ENCODE results near the gene RASD2.

Gene RASD2

DNA sequence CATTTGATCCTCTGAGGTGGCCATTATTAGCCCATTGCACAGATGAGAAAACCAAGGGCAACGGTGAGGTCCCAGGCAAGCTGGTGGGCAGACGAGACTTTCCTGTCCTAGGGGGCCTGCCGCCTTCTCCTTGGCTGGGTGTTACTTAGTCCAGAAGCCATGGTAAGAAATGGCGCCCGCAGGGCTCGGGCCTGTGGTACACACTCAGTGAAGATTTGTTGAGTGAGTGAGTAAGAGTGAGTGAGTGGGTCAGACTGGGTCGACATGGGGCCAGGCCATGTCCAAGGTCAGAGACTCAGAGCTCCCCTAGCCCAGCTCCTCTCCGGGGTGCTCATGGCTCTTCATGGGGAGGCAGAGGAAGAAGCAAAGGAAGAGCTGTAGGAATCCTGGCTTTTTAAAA lies 36.0 kb downstream of the RASD2 start:
- Histone ChIP-seq H3K4me3 (ENCODE audit: low read length) (no peak overlapping the region), H3K36me3 (ENCODE audit: insufficient read depth, low read length) (no peaks in the 10 kb centered on the region), H3K9me3 (ENCODE audit: insufficient read depth, low read depth, low read length) (no peaks in the 10 kb centered on the region), H3K4me1 (ENCODE audit: insufficient read depth, low read length) (no peaks in the 10 kb centered on the region), H3K27ac (ENCODE audit: low read depth, low read length) (no peak overlapping the region), H3K27me3 (ENCODE audit: insufficient read depth, low read length) (no peaks in the 10 kb centered on the region), H3K9ac (ENCODE audit: low read depth, low read length) (no peak overlapping the region)
- 92% methylated on average over 8 of the region's 8 CpGs for WGBS

DNA sequence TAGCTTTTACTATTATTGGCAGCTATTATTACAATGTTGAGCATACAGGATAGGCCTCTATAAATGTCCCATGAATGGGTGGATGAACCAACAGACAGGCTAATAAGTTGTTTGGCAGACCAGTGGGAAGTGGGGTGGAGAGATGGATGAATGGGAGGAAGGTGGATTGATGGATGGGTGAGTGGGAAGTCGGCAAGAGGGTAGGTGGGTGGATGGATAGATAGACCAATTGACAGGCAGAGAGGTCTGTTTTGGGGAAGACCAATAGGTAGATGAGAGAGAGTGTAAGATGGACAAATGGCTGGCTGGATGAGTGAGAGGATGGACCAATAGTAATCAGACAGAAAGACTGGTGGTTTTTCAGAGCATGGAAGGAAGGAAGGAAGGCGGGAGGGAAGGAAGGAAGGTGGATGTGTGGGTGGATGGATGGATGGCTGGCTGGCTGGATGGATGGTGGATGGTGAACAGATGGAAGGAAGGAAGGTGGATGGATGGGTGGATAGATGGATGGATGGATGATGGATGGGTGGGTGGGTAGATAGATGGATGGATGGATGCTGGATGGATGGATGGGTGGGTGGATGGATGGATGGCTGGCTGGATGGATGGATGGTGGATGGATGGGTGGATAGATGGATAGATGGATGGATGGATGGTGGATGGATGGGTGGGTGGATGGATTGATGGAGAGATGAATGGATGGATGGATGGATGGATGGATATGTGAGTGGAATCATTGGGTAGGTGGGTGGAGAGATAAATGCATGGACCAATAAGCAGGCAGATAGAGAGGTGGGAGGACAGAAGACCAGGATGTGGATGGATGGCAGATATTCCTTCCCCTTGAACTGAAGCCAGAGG lies 37.4 kb downstream of the RASD2 start:
- no peak overlapping the region for H3K9ac ChIP-seq (ENCODE audit: low read depth, low read length)
- no peaks in the 10 kb centered on the region for H3K9me3 ChIP-seq (ENCODE audit: insufficient read depth, low read depth, low read length)
- H3K36me3 ChIP-seq (ENCODE audit: insufficient read depth, low read length): no peaks in the 10 kb centered on the region
- H3K27me3 ChIP-seq (ENCODE audit: insufficient read depth, low read length): no peaks in the 10 kb centered on the region
- whole genome bisulfite sequencing: 87% methylated on average over 2 of the region's 2 CpGs
- H3K4me3 ChIP-seq (ENCODE audit: low read length): no peak overlapping the region
- no peaks in the 10 kb centered on the region for H3K4me1 ChIP-seq (ENCODE audit: insufficient read depth, low read length)
- H3K27ac ChIP-seq (ENCODE audit: low read depth, low read length): no peak overlapping the region

DNA sequence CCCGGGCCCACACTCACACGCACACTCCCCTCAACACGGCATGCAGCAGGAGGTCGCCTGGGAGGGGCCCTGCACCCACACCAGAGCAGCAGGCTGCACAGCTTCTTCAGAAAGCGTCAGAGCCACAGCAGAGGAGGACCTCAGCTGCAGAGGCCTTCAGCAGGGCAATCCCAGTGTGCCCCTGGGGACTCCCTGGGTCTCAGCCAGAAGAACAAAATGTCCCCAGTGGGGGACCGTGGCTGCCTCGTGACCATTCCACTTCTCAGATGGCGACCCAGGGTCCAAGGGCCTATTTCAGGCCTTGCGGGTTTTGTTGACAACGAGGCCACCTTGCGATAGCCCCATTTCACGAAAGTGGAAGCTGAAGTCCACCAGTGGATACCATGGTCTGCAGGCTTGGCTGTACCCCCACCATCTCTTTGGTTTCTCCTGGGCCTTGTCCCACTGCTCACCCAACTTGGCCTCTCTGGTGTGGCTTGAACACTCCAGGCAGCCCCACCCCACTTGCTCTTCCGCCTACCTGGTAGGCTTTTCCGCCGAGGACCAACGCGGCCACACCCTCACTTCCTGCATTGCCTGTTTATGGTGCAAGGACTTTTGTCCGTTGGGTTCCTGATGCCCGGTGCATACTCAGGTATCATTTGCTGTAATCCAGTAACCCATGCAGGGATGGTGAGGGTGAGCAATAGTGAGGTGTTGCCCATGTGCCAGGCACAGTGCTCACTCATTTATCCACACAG lies 38.4 kb downstream of the RASD2 start:
- Histone ChIP-seq H3K9ac (ENCODE audit: low read depth, low read length) (no peak overlapping the region), H3K4me3 (ENCODE audit: low read length) (no peak overlapping the region), H3K36me3 (ENCODE audit: insufficient read depth, low read length) (no peaks in the 10 kb centered on the region), H3K27ac (ENCODE audit: low read depth, low read length) (no peak overlapping the region), H3K27me3 (ENCODE audit: insufficient read depth, low read length) (no peaks in the 10 kb centered on the region), H3K9me3 (ENCODE audit: insufficient read depth, low read depth, low read length) (no peaks in the 10 kb centered on the region), H3K4me1 (ENCODE audit: insufficient read depth, low read length) (no peaks in the 10 kb centered on the region)
- WGBS: 93% methylated on average over 19 of the region's 19 CpGs

DNA sequence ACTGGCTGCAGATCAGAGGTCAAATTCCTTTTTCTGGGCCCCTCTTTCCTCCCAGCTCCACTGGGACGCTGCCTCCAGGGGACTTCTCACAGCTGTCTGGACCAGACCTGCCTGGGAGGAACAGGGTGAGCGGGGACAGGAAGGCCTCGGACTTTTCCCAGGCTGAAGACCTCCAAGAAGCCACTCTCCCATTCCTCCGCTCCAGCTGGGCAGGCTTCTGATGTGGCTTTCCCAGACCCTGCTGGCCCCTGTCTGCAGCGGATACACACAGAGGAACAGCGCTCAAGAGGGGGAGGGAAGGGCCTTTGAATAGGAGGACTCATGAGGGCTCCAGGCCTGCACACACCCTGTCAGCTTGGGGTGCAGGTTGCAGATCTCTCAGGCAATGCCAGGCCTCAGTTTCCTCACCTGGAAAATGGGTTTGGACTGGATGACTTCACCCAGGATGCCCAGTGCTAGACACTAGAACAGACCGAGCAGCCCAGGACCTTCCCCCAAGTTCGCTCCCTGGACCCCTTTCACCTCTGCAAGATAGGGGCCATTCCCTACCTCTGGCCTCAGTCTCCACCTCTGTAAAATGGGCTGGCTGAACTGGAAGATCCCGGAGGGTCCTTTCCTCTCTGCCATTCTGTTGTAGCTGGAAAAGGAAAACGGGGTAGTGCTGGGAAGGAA lies 39.9 kb downstream of the RASD2 start:
- 86% methylated on average over 10 of the region's 10 CpGs for WGBS
- Histone ChIP-seq H3K4me1 (ENCODE audit: insufficient read depth, low read length) (no peaks in the 10 kb centered on the region), H3K27ac (ENCODE audit: low read depth, low read length) (no peak overlapping the region), H3K9ac (ENCODE audit: low read depth, low read length) (no peak overlapping the region), H3K4me3 (ENCODE audit: low read length) (no peak overlapping the region), H3K27me3 (ENCODE audit: insufficient read depth, low read length) (no peaks in the 10 kb centered on the region), H3K9me3 (ENCODE audit: insufficient read depth, low read depth, low read length) (no peaks in the 10 kb centered on the region), H3K36me3 (ENCODE audit: insufficient read depth, low read length) (no peaks in the 10 kb centered on the region)

DNA sequence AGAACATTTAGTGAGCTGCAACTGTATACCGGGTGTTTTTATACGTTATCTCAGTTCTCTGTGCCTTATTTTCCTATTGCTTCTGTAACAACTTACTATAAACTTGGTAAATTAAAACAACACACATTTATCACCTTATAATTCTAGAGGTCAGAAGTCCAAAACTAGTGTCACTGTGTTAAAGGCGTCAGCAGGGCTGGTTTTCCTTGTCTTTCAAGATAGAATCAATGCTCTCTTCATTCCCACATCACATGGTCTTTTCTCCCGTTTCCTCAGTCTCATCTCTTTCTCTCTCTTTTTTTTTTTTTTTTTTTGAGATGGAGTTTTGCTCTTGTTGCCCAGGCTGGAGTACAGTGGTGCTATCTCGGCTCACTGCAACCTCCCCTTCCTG lies 40.4 kb downstream of the RASD2 start:
- no peak overlapping the region for H3K4me3 ChIP-seq (ENCODE audit: low read length)
- no peaks in the 10 kb centered on the region for H3K9me3 ChIP-seq (ENCODE audit: insufficient read depth, low read depth, low read length)
- H3K27ac ChIP-seq (ENCODE audit: low read depth, low read length): no peak overlapping the region
- 92% methylated on average over 4 of the region's 5 CpGs for WGBS
- H3K9ac ChIP-seq (ENCODE audit: low read depth, low read length): no peak overlapping the region
- no peaks in the 10 kb centered on the region for H3K4me1 ChIP-seq (ENCODE audit: insufficient read depth, low read length)
- no peaks in the 10 kb centered on the region for H3K36me3 ChIP-seq (ENCODE audit: insufficient read depth, low read length)
- H3K27me3 ChIP-seq (ENCODE audit: insufficient read depth, low read length): no peaks in the 10 kb centered on the region

DNA sequence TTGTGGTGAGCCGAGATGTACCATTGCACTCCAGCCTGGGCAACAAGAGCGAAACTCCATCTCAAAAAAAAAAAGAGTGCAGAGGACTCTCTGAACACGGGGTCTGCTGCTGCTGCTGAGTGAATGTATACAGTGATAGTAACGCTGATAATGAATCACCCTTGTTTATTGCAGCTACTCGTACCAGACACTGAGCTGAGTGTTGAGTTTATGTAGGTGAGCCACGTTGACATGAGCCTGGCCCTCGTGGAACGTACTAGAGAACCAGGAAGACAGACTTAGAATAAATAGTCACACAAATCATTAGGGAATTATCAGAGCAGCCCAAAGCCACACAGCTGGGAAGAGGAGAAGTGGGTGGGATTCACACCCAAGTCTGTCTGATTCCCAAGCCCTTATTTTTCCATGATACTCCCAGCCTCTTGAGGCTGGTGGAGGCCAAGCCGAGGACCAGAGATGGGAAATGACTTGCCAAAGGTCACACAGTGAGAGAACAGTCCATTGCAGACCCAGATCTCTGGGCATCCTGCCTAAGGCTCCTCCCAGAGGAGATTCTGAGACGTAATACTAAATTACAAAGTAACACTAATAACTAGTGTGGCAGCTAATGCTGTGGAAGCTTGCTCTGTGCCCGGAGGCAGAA lies 41.7 kb downstream of the RASD2 start:
- Histone ChIP-seq H3K4me1 (ENCODE audit: insufficient read depth, low read length) (no peaks in the 10 kb centered on the region), H3K4me3 (ENCODE audit: low read length) (no peak overlapping the region), H3K9ac (ENCODE audit: low read depth, low read length) (no peak overlapping the region), H3K27me3 (ENCODE audit: insufficient read depth, low read length) (no peaks in the 10 kb centered on the region), H3K27ac (ENCODE audit: low read depth, low read length) (no peak overlapping the region), H3K36me3 (ENCODE audit: insufficient read depth, low read length) (no peaks in the 10 kb centered on the region), H3K9me3 (ENCODE audit: insufficient read depth, low read depth, low read length) (no peaks in the 10 kb centered on the region)
- 88% methylated on average over 8 of the region's 11 CpGs for WGBS

DNA sequence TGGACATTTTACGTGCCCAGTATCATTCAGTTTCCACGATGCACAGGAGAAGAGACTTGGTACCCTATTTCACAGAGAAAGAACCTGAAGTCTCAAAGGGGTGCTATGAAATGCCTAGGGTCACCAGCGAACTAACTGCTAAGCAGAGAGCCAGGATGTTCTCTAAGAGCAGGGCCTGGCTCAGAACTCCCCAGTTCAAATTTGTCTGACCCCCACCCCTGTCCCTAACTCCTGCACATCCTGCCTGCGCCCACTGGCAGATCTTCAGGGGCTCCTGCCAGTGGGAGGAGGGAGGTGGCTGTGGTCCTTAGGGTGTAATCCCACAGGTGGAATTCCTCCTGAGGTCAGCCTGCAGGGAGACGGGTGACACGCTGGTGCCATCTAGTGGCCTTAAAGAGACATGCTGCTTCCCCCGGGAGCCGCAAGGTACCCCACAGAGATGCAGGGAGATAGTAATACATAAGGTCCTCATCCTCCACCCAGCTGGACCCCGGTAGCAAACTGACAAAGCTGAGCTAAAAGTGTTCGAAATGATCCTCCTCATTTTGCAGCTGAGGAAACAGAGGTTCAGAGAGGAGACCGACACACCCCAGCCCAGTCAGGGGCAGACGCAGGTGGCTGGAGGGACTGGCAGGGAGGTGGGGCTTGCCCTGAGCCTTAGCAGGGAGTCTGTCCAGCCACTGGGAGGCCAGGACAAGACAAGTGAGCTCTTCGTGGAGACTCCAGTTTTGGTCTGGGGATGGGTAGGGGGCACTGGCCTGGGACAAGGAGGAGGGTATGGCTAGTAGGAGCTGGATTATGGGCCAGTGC lies 42.4 kb downstream of the RASD2 start:
- H3K9me3 ChIP-seq (ENCODE audit: insufficient read depth, low read depth, low read length): no peaks in the 10 kb centered on the region
- WGBS: 32% methylated on average over 13 of the region's 13 CpGs
- no peak overlapping the region for H3K9ac ChIP-seq (ENCODE audit: low read depth, low read length)
- no peak overlapping the region for H3K4me3 ChIP-seq (ENCODE audit: low read length)
- no peaks in the 10 kb centered on the region for H3K36me3 ChIP-seq (ENCODE audit: insufficient read depth, low read length)
- H3K27ac ChIP-seq (ENCODE audit: low read depth, low read length): no peak overlapping the region
- no peaks in the 10 kb centered on the region for H3K27me3 ChIP-seq (ENCODE audit: insufficient read depth, low read length)
- H3K4me1 ChIP-seq (ENCODE audit: insufficient read depth, low read length): no peaks in the 10 kb centered on the region

DNA sequence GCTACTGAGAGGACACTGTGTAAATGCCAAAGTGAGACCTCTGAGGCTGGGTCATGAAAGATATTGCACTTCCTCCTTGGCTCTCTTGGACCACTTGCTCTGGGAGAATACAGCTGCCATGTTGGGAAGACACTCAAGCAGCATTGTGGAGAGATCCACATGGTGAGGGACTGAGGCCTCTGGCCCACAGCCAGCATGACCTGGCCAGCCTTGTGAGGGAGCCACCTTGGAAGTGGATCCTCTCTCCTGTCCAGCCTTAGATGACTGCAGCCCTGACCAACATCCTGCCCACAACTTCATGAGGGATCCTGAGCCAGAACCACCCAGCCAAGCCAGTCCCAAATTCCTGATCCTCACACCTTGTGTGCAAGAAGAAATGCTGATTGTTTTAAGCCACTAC lies 46.1 kb downstream of the RASD2 start:
- Histone ChIP-seq H3K4me1 (ENCODE audit: insufficient read depth, low read length) (no peaks in the 10 kb centered on the region), H3K27ac (ENCODE audit: low read depth, low read length) (no peak overlapping the region), H3K9me3 (ENCODE audit: insufficient read depth, low read depth, low read length) (no peaks in the 10 kb centered on the region), H3K27me3 (ENCODE audit: insufficient read depth, low read length) (no peaks in the 10 kb centered on the region), H3K36me3 (ENCODE audit: insufficient read depth, low read length) (no peaks in the 10 kb centered on the region), H3K9ac (ENCODE audit: low read depth, low read length) (no peak overlapping the region), H3K4me3 (ENCODE audit: low read length) (no peak overlapping the region)

DNA sequence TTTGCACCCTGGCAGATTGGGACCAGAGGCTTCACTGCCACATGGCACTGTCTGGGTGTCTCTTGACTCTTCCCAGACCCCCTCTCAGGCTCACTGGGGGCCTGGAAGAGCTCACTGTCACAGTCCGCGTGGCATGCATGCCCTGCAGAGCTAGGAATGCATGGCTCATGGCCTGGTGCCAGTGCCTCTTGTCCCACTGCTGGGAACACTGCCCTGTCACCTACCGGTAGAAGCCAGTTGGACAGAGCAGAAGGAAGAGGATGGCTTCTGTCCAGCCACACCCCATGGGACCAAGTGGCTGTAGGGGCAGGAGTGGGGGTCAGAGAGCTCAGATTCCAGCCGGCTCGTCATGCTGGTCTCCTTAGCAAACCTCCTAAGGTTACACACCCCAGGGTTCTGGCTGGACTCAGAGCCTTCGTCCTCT lies 46.8 kb downstream of the RASD2 start:
- no peak overlapping the region for H3K27ac ChIP-seq (ENCODE audit: low read depth, low read length)
- H3K9me3 ChIP-seq (ENCODE audit: insufficient read depth, low read depth, low read length): no peaks in the 10 kb centered on the region
- 85% methylated on average over 6 of the region's 6 CpGs for WGBS
- H3K4me1 ChIP-seq (ENCODE audit: insufficient read depth, low read length): peaks cover under 1% of the 10 kb centered on the region
- no peaks in the 10 kb centered on the region for H3K27me3 ChIP-seq (ENCODE audit: insufficient read depth, low read length)
- no peaks in the 10 kb centered on the region for H3K36me3 ChIP-seq (ENCODE audit: insufficient read depth, low read length)
- no peak overlapping the region for H3K9ac ChIP-seq (ENCODE audit: low read depth, low read length)
- H3K4me3 ChIP-seq (ENCODE audit: low read length): no peak overlapping the region

DNA sequence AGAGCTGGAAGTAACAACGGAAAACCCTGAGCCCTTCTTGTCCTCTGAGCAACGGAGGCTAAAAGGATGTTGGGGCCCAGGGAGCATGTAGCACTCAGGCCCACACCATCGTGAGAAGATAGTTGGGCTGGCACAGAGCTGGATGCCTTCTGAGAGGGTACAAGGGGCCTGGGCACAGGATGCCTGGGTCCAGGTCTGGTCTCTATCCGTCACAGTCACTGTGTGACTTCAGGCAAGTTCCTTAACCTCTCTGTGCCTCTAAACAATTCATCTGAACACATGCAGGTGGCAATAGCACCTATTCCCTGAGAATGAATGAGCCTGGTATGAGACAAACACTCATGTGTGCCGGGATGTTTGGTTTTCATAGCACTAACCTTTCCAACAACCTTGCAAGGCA lies 47.3 kb downstream of the RASD2 start:
- Histone ChIP-seq H3K27me3 (ENCODE audit: insufficient read depth, low read length) (no peaks in the 10 kb centered on the region), H3K9ac (ENCODE audit: low read depth, low read length) (no peak overlapping the region), H3K9me3 (ENCODE audit: insufficient read depth, low read depth, low read length) (no peaks in the 10 kb centered on the region), H3K36me3 (ENCODE audit: insufficient read depth, low read length) (no peaks in the 10 kb centered on the region), H3K4me3 (ENCODE audit: low read length) (no peak overlapping the region), H3K4me1 (ENCODE audit: insufficient read depth, low read length) (peaks cover 5% of the 10 kb centered on the region), H3K27ac (ENCODE audit: low read depth, low read length) (no peak overlapping the region)
- 92% methylated on average over 5 of the region's 5 CpGs for WGBS

All from HUES64 (cell line).